ENCODE results near the gene DENND1C. TPM values are rescaled to one million over a fixed set of nuclear protein-coding genes. Genes with fewer than 3 reads are reported as not detected.

The DENND1C gene
- 36.7 TPM for polyA plus RNA-seq (ENCODE audit: insufficient read length)
- long read RNA-seq, donor 1 = 0 reads
- long read RNA-seq, donor 2 = 0 reads
- long read RNA-seq, donor 3 = 0 reads
- long read RNA-seq, donor 4 = 0 reads
- long read RNA-seq, donor 5 = 0 reads
- long read RNA-seq, donor 6 = 0 reads
- long read RNA-seq, donor 7 = 0 reads
- long read RNA-seq, donor 8 = 0 reads

GRCh38 chr19:6481541-6482342, at the start of gene DENND1C:
Gene DENND1C, minus strand, starts transcription at chr19:6481787. Its CDS starts 92 bp downstream, at chr19:6481695.
- no peak for DNase-seq

GRCh38 chr19:6530386-6531162, 49.0 kb upstream of the DENND1C start, which contains the start of gene TNFSF9:
Gene TNFSF9, plus strand, starts transcription at chr19:6531026. Its CDS starts 11 bp downstream, at chr19:6531037.
- peak; percentile 89 for DNase-seq

- no peak for DNase-seq
Measured at GRCh38 chr19:6529937-6530385, 48.4 kb upstream of the DENND1C start.

GRCh38 chr19:6529351-6529750, 47.8 kb upstream of the DENND1C start:
- DNase-seq = no peak

- DNase-seq = no peak
Measured at GRCh38 chr19:6528544-6529121, 47.0 kb upstream of the DENND1C start.

- no peak for DNase-seq
Measured at GRCh38 chr19:6527893-6528543, 46.4 kb upstream of the DENND1C start.

GRCh38 chr19:6524311-6524710, 42.7 kb upstream of the DENND1C start:
- DNase-seq = no peak

GRCh38 chr19:6522712-6523111, 41.1 kb upstream of the DENND1C start:
- no peak for DNase-seq

- DNase-seq = no peak
Measured at GRCh38 chr19:6521718-6522646, 40.4 kb upstream of the DENND1C start.

- no peak for DNase-seq
Measured at GRCh38 chr19:6519289-6519688, 37.7 kb upstream of the DENND1C start.

GRCh38 chr19:6518145-6518911, 36.7 kb upstream of the DENND1C start:
- no peak for DNase-seq

- peak; percentile 88 for DNase-seq
Measured at GRCh38 chr19:6516659-6517291, 35.2 kb upstream of the DENND1C start.

- peak; percentile 90 for DNase-seq
Measured at GRCh38 chr19:6516018-6516658, 34.6 kb upstream of the DENND1C start.

- no peak for DNase-seq
Measured at GRCh38 chr19:6514926-6515544, 33.4 kb upstream of the DENND1C start.

- no peak for DNase-seq
Measured at GRCh38 chr19:6514089-6514488, 32.5 kb upstream of the DENND1C start.

GRCh38 chr19:6510618-6511017, 29.0 kb upstream of the DENND1C start:
- DNase-seq = no peak

GRCh38 chr19:6509118-6509971, 27.8 kb upstream of the DENND1C start:
- DNase-seq = no peak
